WTC11 (cell line): ENCODE results near the gene DMGDH. TPM values are rescaled to one million over a fixed set of nuclear protein-coding genes. Genes with fewer than 3 reads are reported as not detected.

ENCODE experiments used
- ATAC-seq: fragments of 200-7000 bp; cut with Tn5 transposase; 2 replicates; pipeline ENCODE4 v1.10.0; 2021; ENCODE audit warnings: mild to moderate bottlenecking, moderate library complexity
- CTCF ChIA-PET: fragments of 300-600 bp; sonication (Branson Sonifier 250); formaldehyde crosslinking; loops from one replicate; lab custom pipeline; 2021; ENCODE audit warnings: antibody characterized with exemption; lab: Charles Lee
- POLR2A ChIA-PET: fragments of 350-600 bp; sonication (Branson Sonifier 250); formaldehyde crosslinking; loops from one replicate; lab custom pipeline; 2021; ENCODE audit warnings: antibody characterized with exemption; lab: Charles Lee
- DNase-seq: peaks from one replicate; pipeline ENCODE4 v3.0.0; 2021; ENCODE audit warnings: low spot score
- H3K27ac Mint-ChIP-seq: 2 replicates; pipeline ENCODE4 v1.8.0; 2021; ENCODE audit warnings: mixed read lengths
- H3K27me3 Mint-ChIP-seq: 2 replicates; pipeline ENCODE4 v1.8.0; 2021; ENCODE audit warnings: low read depth, mild to moderate bottlenecking, moderate library complexity, mixed read lengths
- H3K36me3 Mint-ChIP-seq: 2 replicates; pipeline ENCODE4 v1.8.0; 2021; ENCODE audit warnings: mixed read lengths
- H3K4me1 Mint-ChIP-seq: 2 replicates; pipeline ENCODE4 v1.8.0; 2022; ENCODE audit warnings: mixed read lengths
- H3K4me3 Mint-ChIP-seq: 2 replicates; pipeline ENCODE4 v1.8.0; 2021; ENCODE audit warnings: mild to moderate bottlenecking, moderate library complexity, mixed read lengths
- H3K9me3 Mint-ChIP-seq: 2 replicates; pipeline ENCODE4 v1.8.0; 2021; ENCODE audit warnings: mixed read lengths
- CREM ChIP-seq: sonication (generic); formaldehyde crosslinking; IDR thresholded peaks from 2 replicates; pipeline ENCODE4 v1.8.1; 2022; ENCODE audit warnings: mild to moderate bottlenecking, missing genetic modification reagents, moderate library complexity
- E2F1 ChIP-seq: sonication (generic); formaldehyde crosslinking; IDR thresholded peaks from 2 replicates; pipeline ENCODE4 v1.8.0; 2022; ENCODE audit warnings: mild to moderate bottlenecking, missing genetic modification reagents
- GRHL2 ChIP-seq: fragments of 250-450 bp; sonication (Bioruptor Pico); IDR thresholded peaks from 2 replicates; pipeline ENCODE4 v1.8.0; 2022; ENCODE audit warnings: mild to moderate bottlenecking, moderate library complexity; ENCODE audit not compliant: insufficient replicate concordance, severe bottlenecking
- JAZF1 ChIP-seq: fragments of 250-450 bp; sonication (Bioruptor Pico); IDR thresholded peaks from 2 replicates; pipeline ENCODE4 v1.9.0; 2021; ENCODE audit warnings: moderate library complexity, mild to moderate bottlenecking, inconsistent platforms
- KAT7 ChIP-seq: sonication (generic); formaldehyde crosslinking; IDR thresholded peaks from 2 replicates; pipeline ENCODE4 v1.8.1; 2023; ENCODE audit warnings: missing genetic modification reagents, mild to moderate bottlenecking, borderline replicate concordance
- MLX ChIP-seq: sonication (generic); formaldehyde crosslinking; IDR thresholded peaks from 2 replicates; pipeline ENCODE4 v1.8.1; 2023; ENCODE audit warnings: mild to moderate bottlenecking, missing genetic modification reagents, moderate library complexity
- MXD4 ChIP-seq: fragments of 250-450 bp; sonication (Bioruptor Pico); IDR thresholded peaks from 2 replicates; pipeline ENCODE4 v1.8.0; 2021; ENCODE audit warnings: mild to moderate bottlenecking, moderate library complexity, borderline replicate concordance
- NFATC4 ChIP-seq: fragments of 250-450 bp; sonication (Bioruptor Pico); IDR thresholded peaks from 2 replicates; pipeline ENCODE4 v1.9.0; 2021; ENCODE audit warnings: mild to moderate bottlenecking
- PRDM15 ChIP-seq: sonication (generic); formaldehyde crosslinking; IDR thresholded peaks from 2 replicates; pipeline ENCODE4 v1.8.0; 2022; ENCODE audit warnings: missing genetic modification reagents
- PRRX2 ChIP-seq: fragments of 250-450 bp; sonication (Bioruptor Pico); IDR thresholded peaks from 2 replicates; pipeline ENCODE4 v1.8.0; 2021; ENCODE audit warnings: mild to moderate bottlenecking
- RELA ChIP-seq: sonication (generic); formaldehyde crosslinking; IDR thresholded peaks from 2 replicates; pipeline ENCODE4 v1.8.1; 2022; ENCODE audit warnings: missing genetic modification reagents, mild to moderate bottlenecking, borderline replicate concordance
- SMAD3 ChIP-seq: sonication (generic); formaldehyde crosslinking; IDR thresholded peaks from 2 replicates; pipeline ENCODE4 v1.8.0; 2022; ENCODE audit warnings: missing genetic modification reagents, mild to moderate bottlenecking, borderline replicate concordance
- TP53 ChIP-seq: sonication (generic); formaldehyde crosslinking; IDR thresholded peaks from 2 replicates; pipeline ENCODE4 v1.8.1; 2023; ENCODE audit warnings: mild to moderate bottlenecking, missing genetic modification reagents
- USF1 ChIP-seq: sonication (generic); formaldehyde crosslinking; IDR thresholded peaks from 2 replicates; pipeline ENCODE4 v1.8.0; 2022; ENCODE audit warnings: mild to moderate bottlenecking, missing genetic modification reagents
- ZNF281 ChIP-seq: sonication (generic); formaldehyde crosslinking; IDR thresholded peaks from 2 replicates; pipeline ENCODE4 v1.8.0; 2023; ENCODE audit warnings: mild to moderate bottlenecking, missing genetic modification reagents
- ZNF425 ChIP-seq: fragments of 250-450 bp; sonication (Bioruptor Pico); conservative IDR thresholded peaks from 2 replicates; pipeline ENCODE4 v1.9.0; 2021; ENCODE audit warnings: mild to moderate bottlenecking
- ZSCAN18 ChIP-seq: fragments of 250-450 bp; sonication (Bioruptor Pico); IDR thresholded peaks from 2 replicates; pipeline ENCODE4 v2.1.2; 2022; ENCODE audit warnings: mild to moderate bottlenecking, moderate library complexity
- total RNA-seq: library from RNA; stranded (reverse); gene quantifications from 3 replicates; pipeline ENCODE4 v1.2.3, GENCODE V29; 2021

The DMGDH gene
- total RNA-seq, 1 experiment from 2014 or later, result 0.35 TPM

GRCh38 chr5:79036769-79037168, 32.7 kb downstream of the DMGDH start:
- Mint-ChIP-seq H3K36me3 (no peaks in the 10 kb centered on the region), H3K27me3 (no peaks in the 10 kb centered on the region), H3K4me3 (no peak overlapping the region), H3K9me3 (no peaks in the 10 kb centered on the region), H3K4me1 (no peaks in the 10 kb centered on the region), H3K27ac (no peak overlapping the region)
- TF ChIP-seq PRRX2 (CRISPR knock-in tag) (no peak), MLX (no peak), PRDM15 (CRISPR knock-in tag) (no peak), ZNF425 (CRISPR knock-in tag) (no peak), KAT7 (CRISPR knock-in tag) (no peak), JAZF1 (CRISPR knock-in tag) (no peak), NFATC4 (CRISPR knock-in tag) (no peak), TP53 (CRISPR knock-in tag) (no peak), SMAD3 (CRISPR knock-in tag) (no peak)
- CTCF ChIA-PET, result no interaction called here
- no peak for ATAC-seq
- DNase-seq, result no peak
- POLR2A ChIA-PET, result no interaction called here

GRCh38 chr5:79035237-79035636, 34.2 kb downstream of the DMGDH start:
- POLR2A ChIA-PET, result no interaction called here
- Mint-ChIP-seq H3K4me3 (no peak overlapping the region), H3K36me3 (no peaks in the 10 kb centered on the region), H3K27me3 (no peaks in the 10 kb centered on the region), H3K4me1 (no peaks in the 10 kb centered on the region), H3K27ac (no peak overlapping the region), H3K9me3 (no peaks in the 10 kb centered on the region)
- CTCF ChIA-PET, result interaction anchor here (2.4 kb wide), 1 partner anchor 10 kb away, joined by 8 read pairs; no protein-coding TSS in a partner anchor
- no peak for DNase-seq
- TF ChIP-seq ZSCAN18 (CRISPR knock-in tag) (no peak), USF1 (CRISPR knock-in tag) (no peak), E2F1 (CRISPR knock-in tag) (no peak)
- ATAC-seq, result no peak

- H3K27ac Mint-ChIP-seq, result no peak overlapping the region
- no peaks in the 10 kb centered on the region for H3K4me1 Mint-ChIP-seq
- ChIA-PET POLR2A (no interaction called here), CTCF (no interaction called here)
- H3K4me3 Mint-ChIP-seq, result no peak overlapping the region
- no peaks in the 10 kb centered on the region for H3K36me3 Mint-ChIP-seq
- no peak for ATAC-seq
- no peaks in the 10 kb centered on the region for H3K27me3 Mint-ChIP-seq
- H3K9me3 Mint-ChIP-seq, result no peaks in the 10 kb centered on the region
- DNase-seq, result no peak
- TF ChIP-seq RELA (no peak), CREM (CRISPR knock-in tag) (no peak), GRHL2 (CRISPR knock-in tag) (no peak), ZNF281 (CRISPR knock-in tag) (no peak), E2F1 (CRISPR knock-in tag) (no peak), MXD4 (no peak)
Observed at GRCh38 chr5:79032782-79033181, 36.7 kb downstream of the DMGDH start.
